SW 1271 (cell line): Measurements from ENCODE around the gene MOGAT2.

Experiments used
- DNase-seq, 2 experiments: peaks; one replicate each; lab custom pipeline; 2025; lab: John Stamatoyannopoulos, UW

Gene MOGAT2

DNA sequence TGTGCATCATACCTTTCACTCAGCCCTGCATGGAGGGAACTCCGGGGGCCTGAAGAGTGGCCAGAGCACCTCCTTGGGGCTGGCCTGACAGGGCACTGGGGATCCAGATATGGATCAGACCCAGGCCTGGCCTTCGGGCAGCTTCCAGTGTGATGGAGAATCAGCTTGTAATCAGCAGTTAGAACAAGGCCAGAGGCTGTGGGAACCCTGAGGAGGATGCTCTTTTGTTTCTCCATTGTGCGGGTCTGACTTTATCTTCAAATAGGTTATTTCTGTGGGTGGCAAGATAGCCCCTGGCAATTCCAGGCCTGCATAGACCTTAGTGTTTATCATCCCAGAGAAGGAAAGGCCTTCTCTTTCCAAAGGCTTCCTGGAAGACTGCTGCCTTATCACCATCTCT, 63.2 kb downstream of the MOGAT2 start:
- DNase-seq, result no peak

DNA sequence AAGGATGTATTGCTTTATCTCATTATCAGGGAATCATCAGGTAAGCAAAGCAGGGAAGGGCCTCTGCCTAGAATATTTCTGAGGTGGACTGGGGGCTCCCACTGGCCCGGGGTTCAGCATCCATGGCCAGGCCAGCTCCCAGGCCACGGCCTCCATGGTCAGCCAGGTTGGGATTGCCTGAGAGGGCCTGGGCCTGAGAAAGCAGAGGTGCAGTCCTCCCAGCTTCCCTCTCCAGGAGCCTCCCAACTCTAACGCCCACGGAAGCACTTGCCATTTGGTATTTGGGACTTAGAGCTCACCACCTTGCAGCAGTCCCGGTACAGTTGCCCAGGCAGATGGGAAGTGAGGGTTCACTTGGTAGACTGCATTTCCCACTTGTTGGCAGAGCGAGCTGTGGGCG, 63.7 kb downstream of the MOGAT2 start:
- no peak for DNase-seq

DNA sequence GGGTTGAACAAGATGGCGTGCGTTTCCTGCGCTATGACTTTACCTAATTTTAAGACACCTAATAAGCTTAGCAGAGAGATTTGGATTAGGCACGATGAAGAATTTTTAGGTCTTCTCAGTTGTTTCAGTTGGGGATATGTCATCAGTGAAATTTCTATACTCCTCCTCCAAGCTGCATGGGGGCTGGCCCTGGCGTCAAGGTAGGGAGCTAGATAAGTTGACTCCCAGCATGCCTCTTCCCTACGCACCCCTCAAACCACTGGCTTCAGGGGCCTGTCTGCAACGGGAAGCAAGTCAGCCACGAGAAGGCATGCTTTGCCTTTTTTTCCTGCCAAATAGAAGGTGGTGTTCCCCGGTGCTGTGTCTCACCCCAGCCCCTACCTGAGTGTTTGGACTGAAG, 64.2 kb downstream of the MOGAT2 start:
- DNase-seq, result no peak
